Measurements from ENCODE around the gene VMP1. TPM values are rescaled to one million over a fixed set of nuclear protein-coding genes. Genes with fewer than 3 reads are reported as not detected.
"Not testable (repeated sequence)": the region's sequence is repeated elsewhere in the genome, so short reads cannot be mapped to it uniquely, and the experiment has no call there.

The VMP1 gene
- total RNA-seq, 1 donor from 2014 or later = 50.8 TPM

GRCh38 chr17:59776577-59776976, 69.1 kb downstream of the VMP1 start:
- intact Hi-C loops (cut with micrococcal nuclease) = no loop called here
- H3K9me3 ChIP-seq (replicated peaks) = peaks cover 8% of the 10 kb centered on the region
- H3K4me3 ChIP-seq = no peak overlapping the region
- no peaks in the 10 kb centered on the region for H3K27me3 ChIP-seq (ENCODE audit: low read depth)
- TF ChIP-seq CTCF (IDR thresholded peaks at IDR 0.05; ENCODE audit: borderline replicate concordance) = no peak
- no peak overlapping the region for H3K27ac ChIP-seq (replicated peaks)
- peaks cover 58% of the 10 kb centered on the region for H3K36me3 ChIP-seq
- DNase-seq = no peak
- no peaks in the 10 kb centered on the region for H3K4me1 ChIP-seq

GRCh38 chr17:59777033-59777432, 69.6 kb downstream of the VMP1 start:
- intact Hi-C loops (cut with micrococcal nuclease) = no loop called here
- Histone ChIP-seq H3K36me3 (peaks cover 61% of the 10 kb centered on the region), H3K27me3 (ENCODE audit: low read depth) (no peaks in the 10 kb centered on the region), H3K9me3 (replicated peaks) (peaks cover 8% of the 10 kb centered on the region), H3K4me3 (no peak overlapping the region), H3K4me1 (no peaks in the 10 kb centered on the region), H3K27ac (replicated peaks) (no peak overlapping the region)
- no peak for TF ChIP-seq CTCF (IDR thresholded peaks at IDR 0.05; ENCODE audit: borderline replicate concordance)
- no peak for DNase-seq

- Histone ChIP-seq H3K27ac (replicated peaks) (no peak overlapping the region), H3K36me3 (peaks cover 54% of the 10 kb centered on the region)
Observed at GRCh38 chr17:59778996-59779395, 71.5 kb downstream of the VMP1 start.

GRCh38 chr17:59779521-59779920, 72.1 kb downstream of the VMP1 start:
- Histone ChIP-seq H3K27me3 (ENCODE audit: low read depth) (no peaks in the 10 kb centered on the region), H3K27ac (replicated peaks) (no peak overlapping the region), H3K4me3 (no peak overlapping the region), H3K36me3 (peaks cover 48% of the 10 kb centered on the region), H3K9me3 (replicated peaks) (peaks cover 8% of the 10 kb centered on the region), H3K4me1 (peaks cover 17% of the 10 kb centered on the region)
- DNase-seq = no peak
- intact Hi-C loops (cut with micrococcal nuclease) = no loop called here
- no peak for TF ChIP-seq CTCF (IDR thresholded peaks at IDR 0.05; ENCODE audit: borderline replicate concordance)

More at GRCh38 chr17:59778996-59779395, 71.5 kb downstream of the VMP1 start:
- Histone ChIP-seq H3K4me1 (peaks cover 12% of the 10 kb centered on the region), H3K27me3 (ENCODE audit: low read depth) (no peaks in the 10 kb centered on the region), H3K9me3 (replicated peaks) (peaks cover 8% of the 10 kb centered on the region), H3K4me3 (no peak overlapping the region)
- no peak for TF ChIP-seq CTCF (IDR thresholded peaks at IDR 0.05; ENCODE audit: borderline replicate concordance)
- DNase-seq = no peak
- intact Hi-C loops (cut with micrococcal nuclease) = no loop called here

- peaks cover 38% of the 10 kb centered on the region for H3K36me3 ChIP-seq
- H3K9me3 ChIP-seq (replicated peaks); DNase-seq; H3K4me3 ChIP-seq; H3K27ac ChIP-seq (replicated peaks); intact Hi-C loops (cut with micrococcal nuclease); H3K27me3 ChIP-seq (ENCODE audit: low read depth): not testable (repeated sequence)
- H3K4me1 ChIP-seq = peaks cover 26% of the 10 kb centered on the region
Observed at GRCh38 chr17:59780548-59780947, 73.1 kb downstream of the VMP1 start.

- H3K36me3 ChIP-seq = peaks cover 14% of the 10 kb centered on the region
- peak overlapping the region; percentile 9 for H3K4me3 ChIP-seq
- TF ChIP-seq CTCF (IDR thresholded peaks at IDR 0.05; ENCODE audit: borderline replicate concordance) = no peak
- H3K27me3 ChIP-seq (ENCODE audit: low read depth) = no peaks in the 10 kb centered on the region
- intact Hi-C loops (cut with micrococcal nuclease) = no loop called here
- H3K27ac ChIP-seq (replicated peaks) = peak overlapping the region; percentile 72
- peaks cover 50% of the 10 kb centered on the region for H3K4me1 ChIP-seq
- no peaks in the 10 kb centered on the region for H3K9me3 ChIP-seq (replicated peaks)
- DNase-seq = no peak
Observed at GRCh38 chr17:59783221-59784047, 76.0 kb downstream of the VMP1 start.

Measured in left ventricle myocardium inferior (tissue), 1 donor.